SU-DHL-6 (cell line): ENCODE data around the gene IGSF21.

Experiments used
- H2AFZ ChIP-seq: fragments of 200-600 bp; sonication (generic); 2 replicates; pipeline ENCODE4 v1.6.1; 2014; ENCODE audit warnings: low read depth, mild to moderate bottlenecking, moderate library complexity, mixed read lengths, antibody characterized with exemption, low read length; ENCODE audit not compliant: severe bottlenecking
- H3F3A ChIP-seq: fragments of 200-600 bp; shearing (Covaris generic); 2 replicates; pipeline ENCODE4 v1.6.0; 2016; ENCODE audit warnings: antibody characterized with exemption, mild to moderate bottlenecking; ENCODE audit not compliant: insufficient read depth
- H3K27ac ChIP-seq: fragments of 200-600 bp; sonication (generic); 2 replicates; pipeline ENCODE4 v1.5.1; 2016; ENCODE audit warnings: low read depth, mild to moderate bottlenecking, low read length, moderate library complexity, mixed read lengths
- H3K27me3 ChIP-seq: fragments of 200-600 bp; sonication (generic), shearing (Covaris generic); 2 replicates; pipeline ENCODE4 v1.6.0; 2014; ENCODE audit warnings: mild to moderate bottlenecking, low read length
- H3K36me3 ChIP-seq: fragments of 200-600 bp; sonication (generic); 2 replicates; pipeline ENCODE4 v1.6.1; 2014; ENCODE audit warnings: mild to moderate bottlenecking, low read length, mixed read lengths
- H3K4me2 ChIP-seq: fragments of 300-600, 200-600 bp; shearing (Covaris generic), sonication (generic); 2 replicates; pipeline ENCODE4 v1.6.0; 2014; ENCODE audit warnings: low read length, low read depth, mild to moderate bottlenecking; ENCODE audit not compliant: poor library complexity, severe bottlenecking
- H3K4me3 ChIP-seq: fragments of 200-600 bp; sonication (generic); 2 replicates; pipeline ENCODE4 v1.5.1; 2014; ENCODE audit warnings: antibody characterized with exemption, low read length, mild to moderate bottlenecking, mixed read lengths; ENCODE audit not compliant: insufficient read depth, poor library complexity, severe bottlenecking
- H3K79me2 ChIP-seq: fragments of 200-600 bp; sonication (generic); 2 replicates; pipeline ENCODE4 v1.6.1; 2014; ENCODE audit warnings: mild to moderate bottlenecking, low read length, moderate library complexity; ENCODE audit not compliant: insufficient read depth
- H3K9ac ChIP-seq: fragments of 200-600 bp; sonication (generic); 2 replicates; pipeline ENCODE4 v1.7.0; 2014; ENCODE audit warnings: mild to moderate bottlenecking, low read length
- H3K9me2 ChIP-seq: fragments of 200-600 bp; sonication (generic); replicated peaks from 2 replicates; pipeline ENCODE4 v1.6.1; 2014; ENCODE audit warnings: low read length; ENCODE audit not compliant: insufficient read depth
- H3K9me3 ChIP-seq: fragments of 200-600 bp; sonication (generic); 2 replicates; pipeline ENCODE4 v1.6.1; 2014; ENCODE audit warnings: low read length, mixed read lengths; ENCODE audit not compliant: insufficient read depth
- H4K20me1 ChIP-seq: fragments of 200-600 bp; sonication (generic); 2 replicates; pipeline ENCODE4 v1.6.1; 2014; ENCODE audit warnings: low read depth, mild to moderate bottlenecking, antibody characterized with exemption, low read length, moderate library complexity, mixed read lengths
- EZH2phosphoT487 ChIP-seq: fragments of 200-600 bp; sonication (generic), shearing (Covaris generic); conservative IDR thresholded peaks from 2 replicates; pipeline ENCODE4 v1.6.1; 2018; ENCODE audit warnings: mild to moderate bottlenecking, antibody characterized with exemption, low read length, moderate library complexity, mixed read lengths
- TF ChIP-seq, protein P1 (sequence below): fragments of 200-600 bp; sonication (generic); IDR thresholded peaks from one replicate; pipeline ENCODE4 v1.5.1; 2017; ENCODE audit warnings: antibody characterized with exemption, mild to moderate bottlenecking, low read length, moderate library complexity; ENCODE audit not compliant: insufficient read depth, poor library complexity, severe bottlenecking

Gene IGSF21

DNA sequence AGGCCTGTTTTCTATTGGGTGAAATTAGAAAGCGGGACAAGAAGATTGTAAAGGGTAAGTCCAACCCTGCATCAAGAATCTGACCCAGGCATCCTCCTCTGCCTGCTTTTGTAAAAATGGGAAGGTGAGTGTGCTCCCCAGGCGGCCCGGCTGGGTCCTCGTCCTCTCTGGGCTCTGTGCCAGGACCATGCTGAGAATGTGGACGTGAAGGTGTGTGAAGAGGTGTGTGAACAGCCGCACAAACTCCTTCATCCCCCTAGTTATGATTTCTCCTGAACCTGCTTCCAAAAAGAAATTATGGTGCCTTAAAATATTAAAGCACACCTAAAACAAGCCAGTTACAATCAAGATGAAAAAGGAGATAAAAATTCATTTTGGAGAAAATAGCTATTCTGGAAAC lies 185.7 kb downstream of the IGSF21 start:
- Histone ChIP-seq H3K36me3 (no peaks in the 10 kb centered on the region), H3K9me3 (no peaks in the 10 kb centered on the region), H2AFZ (no peak overlapping the region), H3K79me2 (no peaks in the 10 kb centered on the region), H3K9ac (no peak overlapping the region), H3K27me3 (no peaks in the 10 kb centered on the region), H3F3A (no peaks in the 10 kb centered on the region), H3K27ac (no peak overlapping the region), H3K9me2 (no peaks in the 10 kb centered on the region), H4K20me1 (no peaks in the 10 kb centered on the region), H3K4me2 (no peak overlapping the region), H3K4me3 (no peak overlapping the region)
- TF ChIP-seq, protein P1, sequence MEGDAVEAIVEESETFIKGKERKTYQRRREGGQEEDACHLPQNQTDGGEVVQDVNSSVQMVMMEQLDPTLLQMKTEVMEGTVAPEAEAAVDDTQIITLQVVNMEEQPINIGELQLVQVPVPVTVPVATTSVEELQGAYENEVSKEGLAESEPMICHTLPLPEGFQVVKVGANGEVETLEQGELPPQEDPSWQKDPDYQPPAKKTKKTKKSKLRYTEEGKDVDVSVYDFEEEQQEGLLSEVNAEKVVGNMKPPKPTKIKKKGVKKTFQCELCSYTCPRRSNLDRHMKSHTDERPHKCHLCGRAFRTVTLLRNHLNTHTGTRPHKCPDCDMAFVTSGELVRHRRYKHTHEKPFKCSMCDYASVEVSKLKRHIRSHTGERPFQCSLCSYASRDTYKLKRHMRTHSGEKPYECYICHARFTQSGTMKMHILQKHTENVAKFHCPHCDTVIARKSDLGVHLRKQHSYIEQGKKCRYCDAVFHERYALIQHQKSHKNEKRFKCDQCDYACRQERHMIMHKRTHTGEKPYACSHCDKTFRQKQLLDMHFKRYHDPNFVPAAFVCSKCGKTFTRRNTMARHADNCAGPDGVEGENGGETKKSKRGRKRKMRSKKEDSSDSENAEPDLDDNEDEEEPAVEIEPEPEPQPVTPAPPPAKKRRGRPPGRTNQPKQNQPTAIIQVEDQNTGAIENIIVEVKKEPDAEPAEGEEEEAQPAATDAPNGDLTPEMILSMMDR, result no peak
- no peak for TF ChIP-seq EZH2phosphoT487

DNA sequence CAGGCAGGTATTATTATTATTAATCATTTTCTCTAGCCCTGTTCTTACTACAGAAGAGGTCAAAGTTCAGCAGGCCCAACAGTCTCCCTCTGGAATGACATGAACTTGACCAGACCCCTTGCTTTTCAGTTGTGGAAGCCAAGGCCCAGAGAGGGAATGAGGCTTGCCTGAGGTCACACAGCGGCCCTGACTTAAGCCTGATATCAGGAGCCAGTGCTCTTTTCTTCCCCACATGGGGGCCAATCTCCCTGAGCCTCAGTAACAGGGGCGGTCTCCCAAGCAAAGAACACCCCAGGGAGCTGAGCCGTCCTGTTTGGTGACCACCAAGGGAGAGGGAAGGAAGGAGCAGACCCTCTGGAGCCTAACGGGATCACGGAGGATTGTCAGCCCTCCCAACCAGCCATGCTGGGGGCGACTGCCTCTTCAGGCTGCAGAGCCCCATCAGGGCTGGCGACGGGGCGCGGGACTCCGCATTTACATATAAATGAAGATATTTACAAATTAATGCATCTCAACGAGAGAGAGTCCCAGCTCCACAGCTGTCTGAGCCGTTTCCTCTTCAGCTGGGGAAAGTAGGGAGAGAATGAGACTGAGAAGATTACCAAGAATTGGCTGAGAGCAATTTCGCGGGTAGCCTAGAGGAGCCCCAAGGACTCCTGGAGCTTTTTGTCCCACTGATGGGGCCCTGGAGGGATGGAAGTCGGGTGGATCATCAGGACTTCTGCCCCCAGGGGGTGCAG lies 187.0 kb downstream of the IGSF21 start:
- Histone ChIP-seq H3K9me2 (no peaks in the 10 kb centered on the region), H3K4me2 (no peak overlapping the region), H4K20me1 (no peaks in the 10 kb centered on the region), H2AFZ (no peak overlapping the region), H3K9me3 (no peaks in the 10 kb centered on the region), H3K36me3 (no peaks in the 10 kb centered on the region), H3F3A (no peaks in the 10 kb centered on the region), H3K27me3 (no peaks in the 10 kb centered on the region), H3K9ac (no peak overlapping the region), H3K27ac (no peak overlapping the region), H3K79me2 (no peaks in the 10 kb centered on the region), H3K4me3 (no peak overlapping the region)
- TF ChIP-seq EZH2phosphoT487, result no peak
- TF ChIP-seq, protein P1, result no peak

DNA sequence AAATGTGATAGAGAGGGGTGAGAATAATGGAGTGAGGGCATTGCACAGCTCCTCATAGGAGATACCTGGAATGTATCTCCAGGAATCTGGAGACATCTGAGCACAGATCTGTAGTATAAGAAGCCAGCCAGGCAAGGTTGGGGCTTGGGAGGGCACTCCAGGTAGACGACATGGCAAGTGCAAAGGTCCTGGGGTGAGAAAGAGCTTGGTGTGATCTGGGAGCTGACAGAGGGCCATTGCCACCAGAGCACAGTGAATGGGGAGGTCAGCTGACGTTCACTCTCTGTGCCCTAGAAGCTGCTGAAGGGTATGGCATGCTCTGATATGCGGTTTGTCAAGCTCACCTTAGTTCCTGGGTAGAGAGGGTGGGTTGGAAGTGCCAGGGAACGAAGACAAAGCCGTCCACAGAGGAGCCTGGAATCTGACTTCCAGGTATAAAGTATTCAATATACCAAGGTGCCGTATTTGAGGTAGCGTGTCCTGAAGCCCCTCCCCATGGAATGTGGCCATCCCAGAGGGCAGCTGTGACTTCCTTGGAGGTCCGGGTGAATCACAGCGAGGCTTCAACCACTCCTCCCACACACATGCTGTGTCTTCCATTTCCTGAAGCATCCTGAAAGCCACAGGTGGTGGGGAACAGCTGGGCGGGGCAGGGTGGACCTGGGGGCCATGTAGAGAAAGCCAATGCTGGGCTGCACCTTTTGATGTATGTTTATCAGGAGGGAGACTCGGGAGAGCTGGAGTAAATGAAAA lies 190.5 kb downstream of the IGSF21 start:
- Histone ChIP-seq H3K27ac (no peak overlapping the region), H3K9ac (no peak overlapping the region), H3K79me2 (no peaks in the 10 kb centered on the region), H2AFZ (no peak overlapping the region), H3F3A (no peaks in the 10 kb centered on the region), H3K4me3 (no peak overlapping the region), H3K9me3 (no peaks in the 10 kb centered on the region), H3K4me2 (no peak overlapping the region), H3K27me3 (no peaks in the 10 kb centered on the region), H3K36me3 (no peaks in the 10 kb centered on the region), H4K20me1 (no peaks in the 10 kb centered on the region), H3K9me2 (no peaks in the 10 kb centered on the region)
- TF ChIP-seq EZH2phosphoT487, result no peak
- TF ChIP-seq, protein P1, result no peak
